ENCODE data around the gene LSM12.
A peak's percentile ranks its signal among the peaks of the same experiment; 100 is the strongest.

LSM12 gene

GRCh38 chr17:44066204-44066930 lies at the start of gene LSM12:
TSS of gene LSM12 (minus strand) at chr17:44066671. CDS start at chr17:44066587, 84 bp downstream.
- TF ChIP-seq CTCF (IDR thresholded peaks at IDR 0.05; ENCODE audit: insufficient read depth, low read depth, low read length, missing control alignments) = no peak
- peak within 1 kb of the TSS; percentile 75 for H3K4me3 ChIP-seq (ENCODE audit: low read depth, low read length)
- peak; percentile 95 for DNase-seq (ENCODE audit: low read depth)

GRCh38 chr17:44115585-44116415 lies 49.3 kb upstream of the LSM12 start:
- TF ChIP-seq CTCF (IDR thresholded peaks at IDR 0.05; ENCODE audit: insufficient read depth, low read depth, low read length, missing control alignments) = peak; percentile 67
- no peak overlapping the region for H3K4me3 ChIP-seq (ENCODE audit: low read depth, low read length)
- DNase-seq (ENCODE audit: low read depth) = peak; percentile 43

- no peak for DNase-seq (ENCODE audit: low read depth)
- H3K4me3 ChIP-seq (ENCODE audit: low read depth, low read length) = no peak overlapping the region
- no peak for TF ChIP-seq CTCF (IDR thresholded peaks at IDR 0.05; ENCODE audit: insufficient read depth, low read depth, low read length, missing control alignments)
Measured at GRCh38 chr17:44113868-44114840, 47.7 kb upstream of the LSM12 start.

GRCh38 chr17:44113382-44113781 lies 46.9 kb upstream of the LSM12 start:
- H3K4me3 ChIP-seq (ENCODE audit: low read depth, low read length) = no peak overlapping the region
- TF ChIP-seq CTCF (IDR thresholded peaks at IDR 0.05; ENCODE audit: insufficient read depth, low read depth, low read length, missing control alignments) = no peak
- no peak for DNase-seq (ENCODE audit: low read depth)

- DNase-seq (ENCODE audit: low read depth) = no peak
- no peak for TF ChIP-seq CTCF (IDR thresholded peaks at IDR 0.05; ENCODE audit: insufficient read depth, low read depth, low read length, missing control alignments)
- H3K4me3 ChIP-seq (ENCODE audit: low read depth, low read length) = no peak overlapping the region
Measured at GRCh38 chr17:44112284-44113280, 46.1 kb upstream of the LSM12 start.
